Tibial nerve (tissue), 4 donors: Measurements from ENCODE around the gene GSE1.

ENCODE experiments used
- EP300 ChIP-seq, 2 donors: sonication (generic); formaldehyde crosslinking; IDR thresholded peaks; one replicate each; pipeline ENCODE4 v1.6.1; 2017; ENCODE audit warnings: antibody characterized with exemption in 2 of 2, mild to moderate bottlenecking in 1 of 2
- POLR2A ChIP-seq, 2 donors: fragments of 450-650 bp; IDR thresholded peaks; one replicate each; pipeline ENCODE4 v1.6.1; 2017; ENCODE audit warnings: antibody characterized with exemption in 2 of 2, mild to moderate bottlenecking in 2 of 2, moderate library complexity in 2 of 2
- TF ChIP-seq, protein P1 (sequence below), 5 experiments: fragments of 200-600 bp in 3 of 5; fragments of 450-650 bp in 2 of 5; sonication (generic) in 3 of 5; IDR thresholded peaks; one replicate each; pipeline ENCODE4 v1.5.1; 2016 to 2019; ENCODE audit warnings: antibody characterized with exemption in 5 of 5, mild to moderate bottlenecking in 3 of 5, moderate library complexity in 2 of 5

DNA sequence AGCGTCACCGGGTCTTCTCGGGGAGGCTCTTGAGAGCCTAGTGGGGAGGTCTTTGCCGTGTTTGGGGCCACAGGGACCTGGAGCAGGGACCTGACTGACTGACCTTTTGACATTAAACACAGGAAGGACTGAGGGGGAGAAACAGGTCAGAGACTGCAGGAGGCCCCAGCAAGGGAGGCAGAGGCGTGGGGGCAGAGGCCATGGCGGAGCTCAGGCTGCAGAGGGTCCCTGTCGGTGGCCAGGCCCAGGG lies 41.6 kb upstream of the GSE1 start:
- TF ChIP-seq, protein P1, sequence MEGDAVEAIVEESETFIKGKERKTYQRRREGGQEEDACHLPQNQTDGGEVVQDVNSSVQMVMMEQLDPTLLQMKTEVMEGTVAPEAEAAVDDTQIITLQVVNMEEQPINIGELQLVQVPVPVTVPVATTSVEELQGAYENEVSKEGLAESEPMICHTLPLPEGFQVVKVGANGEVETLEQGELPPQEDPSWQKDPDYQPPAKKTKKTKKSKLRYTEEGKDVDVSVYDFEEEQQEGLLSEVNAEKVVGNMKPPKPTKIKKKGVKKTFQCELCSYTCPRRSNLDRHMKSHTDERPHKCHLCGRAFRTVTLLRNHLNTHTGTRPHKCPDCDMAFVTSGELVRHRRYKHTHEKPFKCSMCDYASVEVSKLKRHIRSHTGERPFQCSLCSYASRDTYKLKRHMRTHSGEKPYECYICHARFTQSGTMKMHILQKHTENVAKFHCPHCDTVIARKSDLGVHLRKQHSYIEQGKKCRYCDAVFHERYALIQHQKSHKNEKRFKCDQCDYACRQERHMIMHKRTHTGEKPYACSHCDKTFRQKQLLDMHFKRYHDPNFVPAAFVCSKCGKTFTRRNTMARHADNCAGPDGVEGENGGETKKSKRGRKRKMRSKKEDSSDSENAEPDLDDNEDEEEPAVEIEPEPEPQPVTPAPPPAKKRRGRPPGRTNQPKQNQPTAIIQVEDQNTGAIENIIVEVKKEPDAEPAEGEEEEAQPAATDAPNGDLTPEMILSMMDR (IDR thresholded peaks at IDR 0.05) = no peak
- TF ChIP-seq POLR2A (IDR thresholded peaks at IDR 0.05) (no peak), EP300 (IDR thresholded peaks at IDR 0.05) (no peak)
